ENCODE measurements around the gene PTPRT.

DNA sequence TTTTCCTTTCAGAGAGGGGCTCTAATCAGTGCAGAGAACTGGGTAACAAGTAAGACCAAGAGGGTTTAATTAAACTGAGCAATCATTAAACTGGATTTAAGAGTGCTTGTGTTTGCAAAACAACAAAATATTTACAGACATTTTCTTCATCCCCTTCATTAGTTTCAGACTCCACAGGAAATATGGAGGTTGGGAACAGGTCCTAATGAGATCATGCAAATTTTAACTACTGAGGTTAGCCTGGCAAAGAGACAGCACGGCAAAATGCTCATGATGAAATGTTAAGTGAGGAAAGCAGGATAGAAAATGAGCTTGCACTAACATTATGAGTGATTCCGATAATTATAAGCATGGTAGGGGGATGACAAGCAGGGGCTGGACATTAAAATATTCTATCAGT lies 268.9 kb downstream of the PTPRT start:
- TF ChIP-seq CTCF (IDR thresholded peaks at IDR 0.05), result no peak
- no peak for TF ChIP-seq SIN3A (IDR thresholded peaks at IDR 0.05; ENCODE audit: borderline replicate concordance, insufficient read depth, low read depth, low read length)
- TF ChIP-seq TCF7L2 (IDR thresholded peaks at IDR 0.05; ENCODE audit: low read depth, low read length), result no peak
- TF ChIP-seq POLR2AphosphoS5 (IDR thresholded peaks at IDR 0.05; ENCODE audit: low read depth, low read length), result no peak
- TF ChIP-seq, protein P1, sequence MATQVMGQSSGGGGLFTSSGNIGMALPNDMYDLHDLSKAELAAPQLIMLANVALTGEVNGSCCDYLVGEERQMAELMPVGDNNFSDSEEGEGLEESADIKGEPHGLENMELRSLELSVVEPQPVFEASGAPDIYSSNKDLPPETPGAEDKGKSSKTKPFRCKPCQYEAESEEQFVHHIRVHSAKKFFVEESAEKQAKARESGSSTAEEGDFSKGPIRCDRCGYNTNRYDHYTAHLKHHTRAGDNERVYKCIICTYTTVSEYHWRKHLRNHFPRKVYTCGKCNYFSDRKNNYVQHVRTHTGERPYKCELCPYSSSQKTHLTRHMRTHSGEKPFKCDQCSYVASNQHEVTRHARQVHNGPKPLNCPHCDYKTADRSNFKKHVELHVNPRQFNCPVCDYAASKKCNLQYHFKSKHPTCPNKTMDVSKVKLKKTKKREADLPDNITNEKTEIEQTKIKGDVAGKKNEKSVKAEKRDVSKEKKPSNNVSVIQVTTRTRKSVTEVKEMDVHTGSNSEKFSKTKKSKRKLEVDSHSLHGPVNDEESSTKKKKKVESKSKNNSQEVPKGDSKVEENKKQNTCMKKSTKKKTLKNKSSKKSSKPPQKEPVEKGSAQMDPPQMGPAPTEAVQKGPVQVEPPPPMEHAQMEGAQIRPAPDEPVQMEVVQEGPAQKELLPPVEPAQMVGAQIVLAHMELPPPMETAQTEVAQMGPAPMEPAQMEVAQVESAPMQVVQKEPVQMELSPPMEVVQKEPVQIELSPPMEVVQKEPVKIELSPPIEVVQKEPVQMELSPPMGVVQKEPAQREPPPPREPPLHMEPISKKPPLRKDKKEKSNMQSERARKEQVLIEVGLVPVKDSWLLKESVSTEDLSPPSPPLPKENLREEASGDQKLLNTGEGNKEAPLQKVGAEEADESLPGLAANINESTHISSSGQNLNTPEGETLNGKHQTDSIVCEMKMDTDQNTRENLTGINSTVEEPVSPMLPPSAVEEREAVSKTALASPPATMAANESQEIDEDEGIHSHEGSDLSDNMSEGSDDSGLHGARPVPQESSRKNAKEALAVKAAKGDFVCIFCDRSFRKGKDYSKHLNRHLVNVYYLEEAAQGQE (IDR thresholded peaks at IDR 0.05; ENCODE audit: insufficient read depth in 1 of 2, low read depth in 2 of 2, low read length in 1 of 2), result no peak

All from Panc1 (cell line).